ENCODE measurements around the gene ARG2. TPM values are rescaled to one million over a fixed set of nuclear protein-coding genes. Genes with fewer than 3 reads are reported as not detected.

Gene ARG2
- total RNA-seq, 2 donors from 2014 or later: 1.9 to 5.1 TPM

DNA sequence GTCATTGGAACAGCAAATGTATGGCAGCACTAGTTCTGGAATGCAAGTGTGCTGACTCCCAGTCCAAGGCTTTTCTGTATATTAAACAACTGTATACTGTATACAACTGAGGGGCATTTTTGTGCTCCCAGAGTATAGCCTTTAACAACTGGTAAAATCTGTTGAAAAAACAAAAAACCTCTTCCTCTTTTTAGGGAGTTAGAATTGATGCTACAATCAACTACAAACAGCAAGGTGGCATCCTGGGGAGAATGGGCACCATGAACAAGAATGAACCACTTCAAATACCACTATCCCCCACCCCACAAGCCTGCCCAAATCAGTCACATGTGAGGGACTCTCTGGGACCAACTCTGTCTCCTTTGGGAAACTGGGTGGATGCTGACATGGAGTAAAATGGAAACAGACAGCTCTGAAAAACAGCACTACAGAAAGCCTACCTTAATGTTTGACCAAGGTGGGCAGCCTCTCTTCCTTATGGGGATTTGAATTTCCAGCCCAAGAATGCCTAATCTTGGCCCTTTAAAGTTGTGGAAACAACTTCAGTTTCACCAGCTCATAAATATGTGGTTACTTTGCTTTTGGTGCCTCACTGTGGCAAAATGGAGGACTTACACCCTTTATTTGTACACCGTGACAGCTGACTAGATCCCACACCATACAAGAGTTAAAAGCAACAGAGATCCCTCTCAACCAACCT, 47.2 kb downstream of the ARG2 start:
- DNase-seq (ENCODE audit: low spot score): no peak
- intact Hi-C loops (cut with DNase I): loop anchor here in 1 of 2 donors (5.0 kb wide), 1 partner anchor 45 kb away; no protein-coding TSS in a partner anchor

DNA sequence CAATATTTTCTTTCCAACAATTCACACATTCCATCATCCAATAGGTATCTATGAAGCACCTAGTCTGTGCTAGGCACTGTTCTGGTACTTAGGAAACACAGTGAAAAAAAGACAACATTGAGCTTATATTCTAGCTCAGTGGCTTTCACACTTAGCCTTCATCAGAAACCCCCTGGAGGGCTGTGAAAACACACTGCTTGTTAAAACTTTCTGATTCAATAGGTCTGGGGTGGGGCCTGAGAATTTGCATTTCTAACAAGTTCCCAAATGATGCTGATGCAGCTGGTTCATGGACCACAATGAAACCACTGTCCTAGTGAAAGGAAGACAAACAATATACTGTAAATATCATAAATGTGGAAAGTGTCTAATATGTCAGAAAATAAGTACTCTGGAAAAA, 48.8 kb downstream of the ARG2 start:
- DNase-seq (ENCODE audit: low spot score): no peak
- intact Hi-C loops (cut with DNase I): loop anchor here in 1 of 2 donors (5.0 kb wide), 1 partner anchor 46 kb away; no protein-coding TSS in a partner anchor

GRCh38 chr14:67673451-67673850, 53.7 kb downstream of the ARG2 start:
- intact Hi-C loops (cut with DNase I): no loop called here

GRCh38 chr14:67674139-67674479, 54.4 kb downstream of the ARG2 start:
- DNase-seq (ENCODE audit: low spot score): peak; percentile 89

More at GRCh38 chr14:67673451-67673850, 53.7 kb downstream of the ARG2 start:
- no peak for DNase-seq (ENCODE audit: low spot score)

GRCh38 chr14:67674480-67675218, 54.9 kb downstream of the ARG2 start, which contains the start of gene VTI1B:
TSS of gene VTI1B (minus strand) at chr14:67674632. CDS start at chr14:67674489, 143 bp downstream.
- intact Hi-C loops (cut with DNase I): no loop called here
- peak; percentile 94 for DNase-seq (ENCODE audit: low spot score)

More at GRCh38 chr14:67674139-67674479, 54.4 kb downstream of the ARG2 start:
- intact Hi-C loops (cut with DNase I): no loop called here

DNA sequence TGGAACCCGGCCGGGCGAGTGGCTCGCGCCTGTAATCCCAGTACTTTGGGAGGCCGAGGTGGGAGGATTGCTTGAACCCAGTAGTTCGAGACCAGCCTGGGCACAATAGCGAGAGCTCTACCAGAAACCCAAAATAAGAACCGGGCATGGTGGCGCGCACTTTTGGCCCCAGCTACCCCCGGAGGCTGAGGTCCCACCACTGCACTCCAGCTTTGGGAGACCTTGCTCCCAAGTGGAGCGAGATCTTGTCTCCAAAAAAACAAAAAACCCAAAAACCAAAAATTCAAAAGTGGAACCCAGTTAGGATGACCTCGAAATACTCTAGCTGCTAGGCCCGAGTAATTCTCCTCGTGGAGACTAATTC, 55.5 kb downstream of the ARG2 start:
- intact Hi-C loops (cut with DNase I): no loop called here
- DNase-seq (ENCODE audit: low spot score): no peak

GRCh38 chr14:67679006-67679405, 59.3 kb downstream of the ARG2 start:
- intact Hi-C loops (cut with DNase I): no loop called here
- no peak for DNase-seq (ENCODE audit: low spot score)

- no peak for DNase-seq (ENCODE audit: low spot score)
- intact Hi-C loops (cut with DNase I): no loop called here
Measured at GRCh38 chr14:67680121-67680602, 60.4 kb downstream of the ARG2 start.

- DNase-seq (ENCODE audit: low spot score): no peak
- intact Hi-C loops (cut with DNase I): no loop called here
Measured at GRCh38 chr14:67680941-67681340, 61.2 kb downstream of the ARG2 start.

- intact Hi-C loops (cut with DNase I): no loop called here
- DNase-seq (ENCODE audit: low spot score): no peak
Measured at GRCh38 chr14:67683842-67684241, 64.1 kb downstream of the ARG2 start.

- DNase-seq (ENCODE audit: low spot score): no peak
- intact Hi-C loops (cut with DNase I): no loop called here
Measured at GRCh38 chr14:67690011-67690410, 70.3 kb downstream of the ARG2 start.

DNA sequence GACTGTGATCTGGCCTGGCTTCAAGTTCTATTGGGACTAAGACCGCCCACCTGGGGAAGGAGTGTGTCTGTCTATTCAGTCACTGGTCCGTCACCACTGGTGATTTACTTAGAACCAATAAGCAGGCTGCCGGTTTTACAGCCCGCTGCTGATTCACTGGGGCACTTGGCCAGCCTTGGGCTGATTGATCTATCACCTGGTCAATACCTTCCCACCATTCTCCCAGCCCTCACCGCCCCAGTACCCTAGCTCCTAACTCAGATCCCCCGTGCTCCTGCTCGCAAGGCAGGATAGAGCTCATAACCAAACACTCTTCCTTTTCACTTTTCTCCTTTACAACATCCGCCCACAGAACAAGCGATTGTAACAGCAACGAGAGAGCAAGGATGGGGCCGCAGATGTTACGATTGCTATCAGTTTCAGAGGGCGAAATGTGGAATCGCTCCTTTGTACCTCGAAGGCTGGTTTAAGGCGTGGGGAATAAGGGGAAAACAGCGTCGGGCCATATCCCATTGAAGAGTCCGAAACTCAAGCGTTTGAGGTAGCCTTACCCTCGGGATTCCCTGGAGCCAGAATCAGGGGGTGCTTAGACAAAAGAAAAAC, 75.2 kb downstream of the ARG2 start:
- DNase-seq (ENCODE audit: low spot score): peak; percentile 83
- intact Hi-C loops (cut with DNase I): no loop called here

GRCh38 chr14:67695394-67695949, 75.8 kb downstream of the ARG2 start, which contains the start of gene RDH11:
TSS of gene RDH11 (minus strand) at chr14:67695764. CDS start at chr14:67695703, 61 bp downstream.
- DNase-seq (ENCODE audit: low spot score): peak; percentile 94
- intact Hi-C loops (cut with DNase I): no loop called here

- DNase-seq (ENCODE audit: low spot score): no peak
- intact Hi-C loops (cut with DNase I): no loop called here
Measured at GRCh38 chr14:67697006-67697405, 77.3 kb downstream of the ARG2 start.

- no peak for DNase-seq (ENCODE audit: low spot score)
- intact Hi-C loops (cut with DNase I): no loop called here
Measured at GRCh38 chr14:67698179-67698578, 78.5 kb downstream of the ARG2 start.

Other genes starting within 250 kb of the ARG2 start
- 1 to 10 TPM; 1.2 to 2.0 TPM for gene PLEK2, start 207.8 kb upstream of the ARG2 start, total RNA-seq
- gene TMEM229B, start 131.2 kb upstream of the ARG2 start, total RNA-seq: 1 to 10 TPM; 1.7 to 4.4 TPM
- gene PLEKHH1, start 86.6 kb upstream of the ARG2 start, total RNA-seq: 1 to 10 TPM; 1.4 to 1.8 TPM
- gene PIGH, start 19.7 kb upstream of the ARG2 start, total RNA-seq: 10 to 100 TPM; 15.4 to 17.3 TPM
- 100 to 1,000 TPM; 111 to 117 TPM for gene VTI1B, start 54.7 kb downstream of the ARG2 start, total RNA-seq
- 10 to 100 TPM; 29.9 to 31.7 TPM for gene RDH11, start 75.8 kb downstream of the ARG2 start, total RNA-seq
- gene RDH12, start 82.0 kb downstream of the ARG2 start, total RNA-seq: under 1 TPM in 1 of 2 donors, not detected in 1; 0.23 TPM
- gene ZFYVE26, start 196.7 kb downstream of the ARG2 start, total RNA-seq: 10 to 100 TPM; 18.7 to 23.1 TPM
- 10 to 100 TPM; 13.7 to 15.1 TPM for gene RAD51B, start 199.9 kb downstream of the ARG2 start, total RNA-seq